Heart right ventricle (tissue), 16 donors: Measurements from ENCODE around the gene RFFL. TPM values are rescaled to one million over a fixed set of nuclear protein-coding genes. Genes with fewer than 3 reads are reported as not detected.

Source experiments
- ATAC-seq, 8 donors: fragments of 200-7000 bp; cut with Tn5 transposase; one replicate each; pipeline ENCODE4 v1.9.1; 2020; ENCODE audit warnings: mild to moderate bottlenecking in 8 of 8, moderate library complexity in 8 of 8, moderate number of reproducible peaks in 1 of 8
- DNase-seq, 2 donors: peaks; one replicate each; pipeline ENCODE4 v3.0.0-alpha.2; 2020
- H3K27ac ChIP-seq, 10 donors: fragments of 200-600 bp; sonication (generic) in 2 of 10; one replicate each; pipeline versions ENCODE4 v1.5.0 to v1.8.0; 2020 to 2022; ENCODE audit warnings: mild to moderate bottlenecking in 3 of 10
- H3K27me3 ChIP-seq, 7 donors: fragments of 200-600 bp; one replicate each; pipeline ENCODE4 v1.8.0; 2021 to 2022; ENCODE audit warnings: mild to moderate bottlenecking in 2 of 7
- H3K36me3 ChIP-seq, 9 donors: fragments of 200-600 bp; sonication (generic) in 1 of 9; one replicate each; pipeline versions ENCODE4 v1.5.0 to v1.8.0; 2020 to 2022; ENCODE audit warnings: mild to moderate bottlenecking in 2 of 9
- H3K4me1 ChIP-seq, 9 donors: fragments of 200-600 bp; sonication (generic) in 1 of 9; one replicate each; pipeline versions ENCODE4 v1.5.0 to v1.8.0; 2020 to 2022; ENCODE audit warnings: mild to moderate bottlenecking in 4 of 9
- H3K4me3 ChIP-seq, 10 donors: fragments of 200-600 bp; sonication (generic) in 2 of 10; one replicate each; pipeline versions ENCODE4 v1.5.0 to v1.8.0; 2020 to 2022; ENCODE audit warnings: mild to moderate bottlenecking in 7 of 10, moderate library complexity in 2 of 10
- H3K9me3 ChIP-seq, 11 donors: fragments of 200-600 bp in 10 of 11; sonication (generic) in 2 of 11; one replicate each; pipeline versions ENCODE4 v1.5.0 to v1.8.0; 2013 to 2022; ENCODE audit warnings: mild to moderate bottlenecking in 2 of 11, control low read depth in 1 of 11, moderate library complexity in 1 of 11
- WGBS, 2 donors: extraction: QIAGEN DNeasy Blood & Tissue Kit; methylation state at CpG; one replicate each; pipeline ENCODE4 v1.1.7; 2013; ENCODE audit warnings: inconsistent platforms in 1 of 2; 5-methylcytosine and 5-hydroxymethylcytosine counted together
- intact Hi-C, 10 donors: fragments of 100-400 bp; cut with DNase I; formaldehyde crosslinking; loops; one replicate each; pipeline versions ENCODE4 v1.11.1 to v1.14.2; 2022
- polyA plus RNA-seq, 2 donors: library from polyadenylated mRNA; stranded (reverse); fragments of 200-250 nt; gene quantifications; one replicate each; pipeline ENCODE4 v1.2.3, GENCODE V29; 2013
- total RNA-seq, 10 donors: library from RNA; stranded (reverse); fragmentation: NEBNext Ultra II Directional in 3 of 10; extraction: Animal tissue kit (Norgen Biotek cat#: 25700) in 3 of 10; gene quantifications; one replicate each; pipeline versions ENCODE4 v1.2.1 to v1.2.4, GENCODE V29; 2021 to 2023
- TF ChIP-seq, protein P1 (sequence below), 9 donors: fragments of 200-600 bp; sonication (generic) in 2 of 9; IDR thresholded peaks; one replicate each; pipeline versions ENCODE4 v1.5.0 to v1.8.0; 2021 to 2022; ENCODE audit warnings: antibody characterized with exemption in 9 of 9, mild to moderate bottlenecking in 5 of 9, moderate library complexity in 1 of 9
- donor health status: Arrhythmogenic right ventricular cardiomyopathy.
- donor health status: ischemic (EF 13 %, LVEDD 7.1; RV severe dilation, severe dysfunction).
- donor health status: healthy with polysubstance abuse.
- donor health status: DM: no; HTN: yes; CAD: no.
- donor health status: DM: no; HTN: no; CAD: no.
- donor health status: ischemic (EF 25% LVEDD 6.9; RV normal size, moderate dysfunction).
- donor health status: ischemic (EF 25% LVEDD 5.7; RV mildly dilated, moderate dysfunction).
- donor health status: healthy.
- donor health status: DM: yes; HTN: yes; CAD: no.
- donor health status: Ischemic cardiomyopathy.
- donor health status: ischemic (EF 35%, LVEDD 5.7; RV mildly dilated, moderate dysfunction).
- donor health status: nonischemic (EF 11% LVEDD 7.7; RV severe dilation, severe dysfunction).
- donor health status: DM: yes; HTN: yes; CAD: no.
- donor health status: PGD.
- donor health status: ischemic (EF 29% LVEDD 5.4; RV normal size, mild dysfunction).
- donor health status: nonischemic (EF 23%, LVEDD 6.1; RV moderate dilation, normal function).

RFFL gene
- total and polyA plus RNA-seq, 12 donors: 2.3 to 19.3 (median 13.5) TPM

DNA sequence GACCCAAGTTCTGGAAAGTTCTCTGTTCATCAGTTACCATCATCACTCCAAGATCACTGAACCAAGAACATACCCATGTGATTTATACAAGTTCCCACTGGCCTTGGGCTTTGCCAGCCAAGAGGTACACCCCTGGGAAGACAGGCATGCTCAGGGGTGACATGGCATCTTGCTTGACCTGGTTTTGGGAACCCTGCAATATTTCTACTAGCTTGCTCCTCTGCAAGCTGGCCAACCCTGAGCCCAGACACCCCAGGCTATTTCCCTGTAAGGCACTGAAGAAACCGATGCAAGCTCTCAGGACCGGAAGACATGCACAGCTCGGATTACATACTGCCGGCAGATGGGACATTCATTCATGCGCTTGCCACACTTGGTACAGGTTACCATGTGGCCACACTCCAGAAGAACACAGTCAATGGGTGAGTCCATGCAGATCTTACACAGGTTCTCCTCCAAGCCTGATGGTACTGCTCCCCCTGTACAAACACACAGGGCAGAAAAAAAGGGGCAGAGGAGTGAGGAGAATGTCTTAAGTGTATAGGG lies 51.8 kb downstream of the RFFL start:
- Histone ChIP-seq H3K4me3 (no peak overlapping the region), H3K9me3 (no peaks in the 10 kb centered on the region), H3K27me3 (no peaks in the 10 kb centered on the region), H3K4me1 (peaks cover 0 to 8% (median 0%) of the 10 kb centered on the region in 9 donors), H3K27ac (no peak overlapping the region), H3K36me3 (peaks cover 0 to 98% (median 20%) of the 10 kb centered on the region in 9 donors)
- 79 to 82% methylated on average over 5 of the region's 5 CpGs for WGBS, 2 donors
- no peak for ATAC-seq
- DNase-seq: no peak
- TF ChIP-seq, protein P1, sequence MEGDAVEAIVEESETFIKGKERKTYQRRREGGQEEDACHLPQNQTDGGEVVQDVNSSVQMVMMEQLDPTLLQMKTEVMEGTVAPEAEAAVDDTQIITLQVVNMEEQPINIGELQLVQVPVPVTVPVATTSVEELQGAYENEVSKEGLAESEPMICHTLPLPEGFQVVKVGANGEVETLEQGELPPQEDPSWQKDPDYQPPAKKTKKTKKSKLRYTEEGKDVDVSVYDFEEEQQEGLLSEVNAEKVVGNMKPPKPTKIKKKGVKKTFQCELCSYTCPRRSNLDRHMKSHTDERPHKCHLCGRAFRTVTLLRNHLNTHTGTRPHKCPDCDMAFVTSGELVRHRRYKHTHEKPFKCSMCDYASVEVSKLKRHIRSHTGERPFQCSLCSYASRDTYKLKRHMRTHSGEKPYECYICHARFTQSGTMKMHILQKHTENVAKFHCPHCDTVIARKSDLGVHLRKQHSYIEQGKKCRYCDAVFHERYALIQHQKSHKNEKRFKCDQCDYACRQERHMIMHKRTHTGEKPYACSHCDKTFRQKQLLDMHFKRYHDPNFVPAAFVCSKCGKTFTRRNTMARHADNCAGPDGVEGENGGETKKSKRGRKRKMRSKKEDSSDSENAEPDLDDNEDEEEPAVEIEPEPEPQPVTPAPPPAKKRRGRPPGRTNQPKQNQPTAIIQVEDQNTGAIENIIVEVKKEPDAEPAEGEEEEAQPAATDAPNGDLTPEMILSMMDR (IDR thresholded peaks at IDR 0.05): no peak
- intact Hi-C loops: no loop called here

DNA sequence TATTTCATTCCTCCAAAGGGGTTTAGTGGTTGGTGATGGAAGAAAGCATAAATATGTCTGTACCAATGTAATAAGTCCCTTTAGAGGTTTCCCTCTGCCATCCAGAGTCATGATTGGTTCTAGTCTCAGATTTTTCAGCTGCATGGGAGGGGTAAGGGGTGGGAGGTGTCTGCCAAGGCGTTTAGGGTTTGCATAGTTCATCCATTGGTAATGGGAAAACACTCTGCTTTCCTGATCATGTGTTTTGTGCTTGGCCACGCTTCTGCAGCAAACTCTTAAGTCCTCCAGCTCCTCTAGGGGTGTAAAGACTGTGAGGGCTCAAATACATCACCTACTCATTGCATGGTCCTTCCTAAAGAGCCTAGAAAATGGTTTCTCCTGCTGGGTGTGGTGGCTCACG lies 53.4 kb downstream of the RFFL start:
- Histone ChIP-seq H3K36me3 (peaks cover 0 to 96% (median 13%) of the 10 kb centered on the region in 9 donors), H3K27ac (no peak overlapping the region), H3K27me3 (no peaks in the 10 kb centered on the region), H3K9me3 (no peaks in the 10 kb centered on the region), H3K4me3 (no peak overlapping the region), H3K4me1 (no peaks in the 10 kb centered on the region)
- DNase-seq (no peak), ATAC-seq (no peak)
- intact Hi-C loops: no loop called here
- WGBS, 2 donors: 81 to 84% methylated on average over 3 of the region's 3 CpGs
- TF ChIP-seq, protein P1 (IDR thresholded peaks at IDR 0.05): no peak

DNA sequence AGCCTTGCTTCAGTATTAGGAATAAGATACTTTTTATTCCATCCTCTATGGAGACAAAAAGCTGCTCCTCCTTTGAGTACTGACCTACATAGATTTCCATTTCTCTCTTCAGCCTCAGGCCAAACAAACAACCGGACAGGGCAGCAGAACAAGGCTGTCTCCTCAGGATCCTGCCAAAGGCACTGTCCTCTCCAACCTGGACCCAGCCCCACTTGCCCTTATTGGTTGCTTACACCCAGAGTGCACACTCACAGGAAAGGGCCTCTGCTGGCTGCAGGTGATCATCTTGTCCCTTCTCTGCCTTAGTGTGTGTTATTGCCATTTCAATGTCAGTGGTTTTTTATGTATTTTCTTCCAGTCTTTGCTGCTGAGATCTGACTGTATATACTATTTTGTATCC lies 56.5 kb downstream of the RFFL start:
- H3K36me3 ChIP-seq: peaks cover 0 to 97% (median 16%) of the 10 kb centered on the region in 9 donors
- WGBS, 2 donors: 72 to 95% methylated on average over 1 of the region's 1 CpG
- TF ChIP-seq, protein P1 (IDR thresholded peaks at IDR 0.05): no peak
- H3K27ac ChIP-seq: no peak overlapping the region
- peaks cover 0 to 16% (median 5%) of the 10 kb centered on the region in 9 donors for H3K4me1 ChIP-seq
- no peaks in the 10 kb centered on the region for H3K27me3 ChIP-seq
- intact Hi-C loops: no loop called here
- no peaks in the 10 kb centered on the region for H3K9me3 ChIP-seq
- no peak overlapping the region for H3K4me3 ChIP-seq
- no peak for ATAC-seq
- no peak for DNase-seq

DNA sequence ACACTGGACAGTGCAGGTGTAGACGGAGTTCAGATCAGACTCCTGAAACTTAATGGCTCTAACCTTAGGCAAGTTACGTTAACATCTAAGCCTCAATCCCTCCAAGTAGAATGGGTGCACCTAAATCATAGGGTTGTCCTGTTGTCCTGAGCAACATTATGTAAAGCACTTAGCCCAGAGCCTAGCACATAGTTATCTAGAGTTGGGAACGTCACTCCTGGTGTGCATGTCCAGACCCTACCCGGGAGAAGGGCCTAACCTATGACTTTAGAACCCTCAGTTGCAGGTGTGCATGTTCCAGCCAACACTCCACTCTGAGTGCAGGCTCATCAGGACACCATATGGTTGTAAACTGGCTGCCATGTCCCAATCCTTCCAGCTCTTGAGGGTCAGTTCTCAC lies 57.2 kb downstream of the RFFL start:
- Histone ChIP-seq H3K27me3 (no peaks in the 10 kb centered on the region), H3K4me3 (no peak overlapping the region), H3K4me1 (peaks cover 0 to 19% (median 6%) of the 10 kb centered on the region in 9 donors), H3K27ac (no peak overlapping the region), H3K9me3 (no peaks in the 10 kb centered on the region), H3K36me3 (peaks cover 0 to 97% (median 16%) of the 10 kb centered on the region in 9 donors)
- WGBS, 2 donors: 86 to 89% methylated on average over 4 of the region's 4 CpGs
- intact Hi-C loops: no loop called here
- no peak for ATAC-seq
- DNase-seq: no peak
- TF ChIP-seq, protein P1 (IDR thresholded peaks at IDR 0.05): no peak
